ENCODE measurements around the gene PROSER2.
"Not testable (repeated sequence)": the region's sequence is repeated elsewhere in the genome, so short reads cannot be mapped to it uniquely, and the experiment has no call there.

Gene PROSER2

DNA sequence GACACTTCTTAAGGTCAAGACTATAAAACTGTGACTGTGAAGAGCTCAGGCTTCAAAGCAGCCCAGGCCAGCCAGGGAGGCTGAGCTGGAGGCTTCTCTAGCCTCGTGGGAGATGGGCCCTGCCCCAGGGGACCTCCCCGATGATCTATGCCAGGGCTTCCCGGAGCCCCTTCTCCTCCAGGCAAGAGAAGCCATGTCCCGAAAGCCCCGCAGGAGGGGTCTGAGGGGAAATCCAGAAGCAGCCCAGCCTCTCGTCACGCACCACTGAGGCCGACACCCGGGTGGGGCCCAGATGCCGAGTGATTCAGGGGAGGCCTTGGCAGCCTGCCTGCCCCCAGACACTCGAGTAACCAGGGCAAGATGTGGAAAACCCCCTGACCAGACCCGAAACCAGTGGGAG, 63.7 kb downstream of the PROSER2 start:
- no peak for DNase-seq

DNA sequence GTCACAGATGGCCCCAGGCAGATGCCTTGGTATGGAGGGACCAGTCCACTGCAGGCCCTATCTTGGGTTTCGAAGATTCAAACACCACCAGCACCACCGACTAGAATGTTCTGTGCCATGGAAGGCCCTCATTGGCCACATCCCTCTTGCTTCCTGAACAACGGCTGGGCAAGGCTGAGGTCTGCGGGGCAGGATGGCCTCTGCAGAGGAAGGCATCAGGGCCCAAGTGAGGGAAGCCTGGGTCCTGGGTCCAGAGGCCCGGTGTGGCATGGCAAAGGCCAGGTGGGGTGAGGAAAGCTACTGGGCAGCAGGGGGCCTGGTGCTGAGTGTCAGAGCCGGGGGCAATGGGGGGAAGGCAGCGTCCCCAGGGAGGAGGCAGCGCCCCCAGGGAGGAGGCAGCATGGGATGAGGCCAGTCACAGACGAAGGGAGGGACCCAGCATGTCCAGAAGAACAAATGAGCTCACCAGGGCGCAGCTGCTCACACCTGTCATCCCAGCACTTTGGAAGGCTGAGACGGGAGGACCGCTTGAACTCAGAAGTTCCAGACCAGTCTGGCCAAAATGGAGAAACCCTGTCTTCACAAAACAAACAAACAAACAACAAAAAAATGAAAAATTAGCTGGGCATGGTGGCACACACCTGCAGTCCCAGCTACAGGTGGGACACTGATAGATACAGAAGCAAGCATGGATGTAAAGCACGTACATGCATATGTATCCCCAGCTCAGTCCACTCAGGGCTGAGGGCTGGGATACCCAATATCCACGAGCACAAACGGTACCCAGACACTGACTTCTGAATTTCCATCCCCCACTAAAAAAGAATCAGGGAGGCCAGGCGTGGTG, 64.4 kb downstream of the PROSER2 start:
- no peak for DNase-seq

DNA sequence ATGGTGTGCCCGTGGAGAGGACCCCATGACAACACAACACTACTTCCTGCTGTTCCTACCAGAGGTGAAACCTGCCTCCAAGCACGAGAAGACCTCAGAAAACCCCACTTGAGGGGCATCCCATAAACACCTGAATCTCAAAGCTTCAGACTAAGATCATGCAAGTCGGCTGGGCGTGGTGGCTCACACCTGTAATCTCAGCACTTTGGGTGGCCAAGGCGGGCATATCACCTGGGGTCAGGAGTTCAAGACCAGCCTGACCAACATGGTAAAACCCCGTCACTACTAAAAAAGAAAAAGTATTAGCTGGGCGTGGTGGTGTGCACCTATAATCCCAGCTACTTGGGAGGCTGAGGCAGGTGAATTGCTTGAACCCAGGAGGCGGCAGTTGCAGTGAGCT, 66.1 kb downstream of the PROSER2 start:
- DNase-seq, result not testable (repeated sequence)

DNA sequence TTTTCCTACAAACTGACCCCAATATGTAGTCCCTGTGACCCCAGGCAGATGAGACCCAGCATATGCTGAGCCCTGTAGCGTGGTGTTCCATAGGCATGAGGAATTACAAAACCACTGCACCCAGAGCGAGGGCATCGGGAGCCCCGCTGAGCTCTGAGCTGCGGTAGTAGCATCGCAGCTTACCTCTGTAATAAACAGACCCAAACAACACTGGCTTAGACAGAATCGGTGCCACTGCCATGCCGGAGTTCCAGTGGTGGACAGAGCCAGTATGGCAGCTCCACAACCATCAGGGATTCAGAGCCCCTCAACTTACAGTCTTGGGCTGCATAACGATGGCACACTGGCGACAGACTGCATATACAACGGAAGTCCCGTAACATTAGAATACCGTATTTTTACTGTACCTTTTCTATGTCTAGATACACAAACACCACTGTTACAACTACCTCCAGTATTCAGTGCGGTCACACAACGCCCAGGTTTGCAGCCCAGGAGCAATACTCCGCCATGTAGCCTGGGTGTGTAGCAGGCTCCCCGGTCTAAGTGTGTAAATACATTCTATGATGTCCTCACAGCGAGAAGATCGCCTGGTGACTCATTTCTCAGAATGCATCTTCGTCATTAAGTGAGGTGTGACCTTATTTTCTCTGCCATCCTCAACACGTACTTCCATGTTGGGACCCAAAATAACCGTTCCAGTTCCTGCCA, 68.8 kb downstream of the PROSER2 start:
- no peak for DNase-seq

DNA sequence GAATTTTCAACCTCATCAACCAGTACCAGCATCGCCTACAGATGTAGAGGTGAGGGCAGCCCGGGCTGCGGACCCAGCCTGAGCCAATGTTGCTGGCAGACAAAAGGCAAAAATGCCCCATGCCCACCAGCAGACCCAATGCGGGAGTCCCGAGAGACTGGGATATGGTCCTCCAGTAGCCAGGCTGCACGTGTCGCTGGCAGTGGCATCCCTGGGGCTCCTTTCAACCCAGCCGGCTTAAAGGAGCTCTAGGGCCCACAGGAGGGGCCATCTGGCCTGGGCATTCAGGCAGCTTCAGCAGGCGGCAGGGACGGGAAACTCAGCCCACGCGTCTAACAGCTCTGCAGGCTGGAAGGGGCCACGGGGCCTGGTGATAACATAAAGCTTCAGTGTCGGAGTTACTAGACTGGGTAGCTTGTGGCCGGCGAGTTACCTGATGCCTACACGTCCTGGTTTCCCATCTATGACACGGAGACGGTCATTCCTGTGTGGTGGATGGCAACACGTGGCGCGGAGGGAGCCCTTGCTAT, 70.7 kb downstream of the PROSER2 start:
- no peak for DNase-seq

DNA sequence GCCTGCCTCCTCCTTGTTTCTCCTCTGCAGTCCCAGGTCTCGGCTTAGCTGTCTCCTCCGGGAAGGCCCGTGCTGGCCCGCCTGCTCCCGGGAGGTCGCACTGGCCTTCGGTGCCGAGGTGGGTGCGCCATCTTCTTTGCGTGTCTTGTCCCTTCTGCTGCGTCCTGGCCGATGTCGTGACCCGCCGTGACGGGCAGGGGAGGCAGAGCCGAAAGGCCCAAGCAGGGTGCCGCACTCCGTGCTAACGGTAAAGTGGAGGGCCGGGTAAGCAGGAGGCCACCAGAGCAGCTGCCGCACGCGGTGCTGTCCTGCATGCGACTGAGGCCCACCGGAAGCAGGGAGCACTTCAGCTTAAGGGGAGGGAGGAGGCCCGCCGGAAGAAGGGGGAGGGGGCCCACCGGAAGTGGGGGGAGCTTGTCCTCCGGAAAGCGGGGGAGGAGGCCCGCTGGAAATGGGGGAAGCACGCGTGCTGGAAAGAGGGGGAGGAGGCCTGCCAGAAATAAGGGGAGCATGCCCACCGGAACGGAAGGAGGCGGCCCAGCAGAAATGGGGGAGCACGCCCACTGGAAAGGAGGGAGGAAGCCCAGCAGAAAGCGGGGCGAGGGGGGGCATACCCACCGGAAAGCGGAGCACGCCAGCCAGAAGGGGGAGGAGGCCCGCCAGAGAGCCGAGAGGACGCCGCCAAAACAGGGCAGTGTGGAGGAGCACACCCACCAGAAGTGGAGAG, 71.4 kb downstream of the PROSER2 start:
- no peak for DNase-seq

DNA sequence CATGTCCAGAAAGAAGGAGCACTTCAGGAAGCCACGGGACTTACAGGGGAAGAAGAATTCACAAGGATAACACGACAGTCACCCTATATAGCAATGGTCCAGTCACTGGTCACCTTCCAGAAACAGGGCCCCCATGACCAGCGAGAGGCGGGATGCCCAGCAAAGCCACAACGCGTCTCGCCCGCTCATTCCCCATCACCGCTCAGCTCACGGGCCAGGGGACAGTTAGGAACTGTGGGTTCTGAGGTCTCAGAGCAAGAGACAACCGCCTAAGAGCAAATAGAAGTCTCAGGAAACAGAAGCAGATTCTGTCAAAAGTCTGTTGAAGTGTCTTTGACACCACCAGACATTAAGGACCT, 71.9 kb downstream of the PROSER2 start:
- no peak for DNase-seq

DNA sequence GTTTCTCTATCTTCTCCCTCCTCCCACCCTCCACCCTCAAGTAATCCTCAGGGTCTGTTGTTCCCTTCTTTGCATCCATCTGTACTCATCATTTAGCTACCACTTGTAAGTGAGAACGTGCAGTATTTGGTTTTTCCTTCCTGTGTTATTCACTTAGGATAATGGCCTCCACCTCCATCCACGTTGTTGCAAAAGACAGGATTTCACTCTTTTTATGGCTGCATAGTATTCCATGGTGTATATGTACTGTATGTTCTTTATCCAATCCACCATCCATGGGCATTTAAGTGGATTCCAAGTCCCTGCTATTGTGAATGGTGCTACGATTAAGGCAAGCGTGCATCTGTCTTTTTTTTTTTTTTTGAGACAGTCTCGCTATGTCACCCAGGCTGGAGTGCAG, 72.4 kb downstream of the PROSER2 start:
- DNase-seq, result no peak

DNA sequence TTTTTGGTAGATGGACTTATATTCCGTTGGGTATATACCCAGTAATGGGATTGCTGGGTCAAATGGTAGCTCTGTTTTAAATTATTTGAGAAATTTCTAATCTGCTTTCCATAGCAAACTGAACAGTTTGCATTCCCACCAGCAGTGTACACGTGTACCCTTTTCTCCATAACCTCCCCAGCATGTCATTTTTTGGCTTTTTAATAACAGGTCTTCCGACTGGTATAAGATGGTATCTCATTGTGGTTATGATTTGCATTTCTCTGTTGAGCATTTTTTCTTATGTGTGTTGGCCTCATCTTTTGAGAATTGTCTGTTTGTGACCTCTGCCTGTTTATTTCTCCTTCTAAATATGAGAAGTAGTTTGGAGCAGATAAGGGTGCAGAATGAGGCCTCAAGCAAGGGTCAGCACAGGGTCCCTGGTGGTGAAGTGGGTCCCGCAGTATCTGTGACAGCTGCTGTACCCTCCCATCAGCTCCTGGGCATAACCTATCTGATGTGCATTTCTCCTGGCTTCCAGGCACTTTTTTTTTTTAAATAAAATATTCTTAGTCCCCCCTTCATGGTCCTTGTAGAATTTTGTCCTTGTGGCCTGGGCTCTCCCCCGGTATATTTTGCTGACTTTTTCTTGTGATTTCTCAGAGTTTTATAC, 73.5 kb downstream of the PROSER2 start:
- no peak for DNase-seq

DNA sequence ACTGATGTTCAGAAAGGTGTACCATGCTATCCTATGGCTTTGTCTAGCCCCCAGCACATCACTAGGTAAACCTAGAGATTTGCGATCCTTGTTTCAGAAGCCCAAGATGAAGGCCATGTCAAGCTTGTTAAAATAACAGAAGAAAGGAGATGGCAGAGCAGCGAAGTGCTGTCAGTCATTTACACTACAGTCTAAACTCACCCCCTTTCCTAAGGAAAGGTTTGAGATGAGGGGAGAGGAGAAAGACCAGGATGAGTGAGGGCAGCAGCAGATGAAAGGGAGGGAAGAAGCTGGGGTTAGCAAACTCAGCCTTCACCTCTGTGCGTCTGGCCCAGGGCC, 74.8 kb downstream of the PROSER2 start:
- DNase-seq, result no peak

DNA sequence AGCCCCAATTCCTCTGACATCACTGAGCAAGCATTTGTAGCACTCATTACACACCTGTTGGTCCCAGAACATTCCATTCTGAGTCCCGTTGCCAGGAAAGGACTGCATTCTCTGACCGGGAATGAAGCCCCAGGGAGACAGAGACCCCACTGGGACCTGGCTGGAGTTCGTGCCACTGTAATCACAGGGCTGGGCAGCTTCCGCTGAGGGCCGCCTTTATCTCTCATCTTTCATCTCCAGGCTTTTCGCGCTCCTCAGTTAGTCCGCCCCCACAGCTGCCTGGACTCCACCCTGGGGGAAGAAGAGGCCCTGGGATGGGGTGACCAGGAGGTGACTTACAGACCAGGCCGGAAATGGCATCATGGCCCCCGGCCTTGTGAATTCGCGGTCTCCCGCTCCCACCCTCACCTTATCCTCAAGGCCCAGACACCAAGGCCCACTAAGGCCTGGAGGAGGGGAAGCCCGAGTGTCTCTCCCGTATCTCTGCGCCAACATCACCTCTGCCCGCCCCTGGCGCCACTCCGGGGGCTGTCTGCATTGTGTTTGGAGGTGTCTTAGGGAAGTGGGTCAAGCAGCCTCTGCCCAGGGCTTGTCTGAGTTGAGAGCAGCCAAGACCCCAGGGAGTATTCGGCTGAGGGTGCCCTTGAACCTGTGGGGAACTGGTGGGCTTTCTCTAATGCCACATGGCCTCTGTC, 75.4 kb downstream of the PROSER2 start:
- DNase-seq, result no peak

DNA sequence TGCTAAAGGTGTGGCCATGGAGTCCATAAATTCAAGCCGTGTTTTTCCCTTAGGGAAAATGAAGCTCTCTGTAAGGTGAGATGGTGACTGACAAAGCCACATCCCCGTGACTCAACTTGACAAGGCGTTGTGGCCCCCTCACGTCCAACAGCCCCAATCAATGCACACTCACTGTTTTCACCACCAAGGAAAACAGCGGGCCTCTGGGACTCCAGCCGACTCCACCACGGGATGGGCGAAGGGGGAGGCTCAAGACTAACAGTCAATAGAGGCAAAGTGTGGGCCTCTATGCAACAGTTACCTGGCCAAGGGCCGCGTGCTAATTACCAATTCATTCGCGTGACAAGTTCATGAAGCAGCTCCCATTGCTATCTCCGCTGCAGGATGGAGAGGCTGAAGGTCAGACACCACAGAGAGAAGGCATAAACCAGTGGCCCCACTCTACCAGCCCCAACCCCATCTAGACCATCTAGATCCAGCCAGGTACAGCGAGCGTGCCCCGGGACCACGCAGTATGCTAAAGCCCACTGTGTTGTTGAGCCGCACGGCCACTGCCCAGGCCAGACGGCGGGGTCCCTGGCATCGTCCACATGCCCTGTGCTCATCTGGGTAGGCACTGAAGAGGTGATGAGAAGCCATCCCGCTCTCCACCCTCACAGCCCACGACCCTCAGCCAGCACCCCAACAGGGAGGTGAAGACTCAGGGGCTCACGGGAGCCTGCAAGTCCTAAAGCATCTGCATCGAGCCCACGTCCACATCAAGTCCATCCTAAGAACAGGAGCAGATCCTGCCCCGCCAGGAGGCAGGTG, 76.1 kb downstream of the PROSER2 start:
- DNase-seq, result no peak

DNA sequence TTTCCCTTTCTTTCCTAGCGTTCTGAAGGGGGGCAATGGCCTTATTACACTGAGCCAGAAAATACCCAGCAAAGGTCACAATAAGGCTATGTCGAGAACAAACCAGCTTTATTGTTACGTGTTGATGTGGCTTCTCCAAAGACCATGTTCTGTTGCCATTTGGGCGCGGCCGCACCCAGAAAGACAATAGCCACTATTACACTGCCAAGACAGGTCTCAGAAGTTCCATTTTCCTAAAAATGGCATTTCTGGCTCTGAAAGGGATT, 77.8 kb downstream of the PROSER2 start:
- no peak for DNase-seq

DNA sequence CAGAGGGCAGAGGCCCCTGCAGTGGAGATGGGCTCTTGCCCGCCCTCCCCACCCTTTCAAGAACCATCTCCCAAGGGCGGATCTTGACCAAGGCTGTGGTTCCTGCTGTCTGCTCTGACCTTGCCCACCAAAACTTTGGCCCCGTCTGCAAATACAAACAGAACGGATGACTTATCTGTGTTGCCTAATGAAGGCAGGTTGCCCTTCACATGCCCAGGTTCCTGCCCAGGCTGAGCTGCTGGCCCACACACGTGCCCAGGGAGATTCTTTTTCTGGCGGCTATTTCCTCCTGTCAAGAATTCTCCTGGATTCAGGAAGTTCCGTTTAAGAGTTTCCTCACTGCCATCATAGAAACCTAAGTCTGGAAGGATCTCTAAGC, 78.3 kb downstream of the PROSER2 start:
- no peak for DNase-seq

DNA sequence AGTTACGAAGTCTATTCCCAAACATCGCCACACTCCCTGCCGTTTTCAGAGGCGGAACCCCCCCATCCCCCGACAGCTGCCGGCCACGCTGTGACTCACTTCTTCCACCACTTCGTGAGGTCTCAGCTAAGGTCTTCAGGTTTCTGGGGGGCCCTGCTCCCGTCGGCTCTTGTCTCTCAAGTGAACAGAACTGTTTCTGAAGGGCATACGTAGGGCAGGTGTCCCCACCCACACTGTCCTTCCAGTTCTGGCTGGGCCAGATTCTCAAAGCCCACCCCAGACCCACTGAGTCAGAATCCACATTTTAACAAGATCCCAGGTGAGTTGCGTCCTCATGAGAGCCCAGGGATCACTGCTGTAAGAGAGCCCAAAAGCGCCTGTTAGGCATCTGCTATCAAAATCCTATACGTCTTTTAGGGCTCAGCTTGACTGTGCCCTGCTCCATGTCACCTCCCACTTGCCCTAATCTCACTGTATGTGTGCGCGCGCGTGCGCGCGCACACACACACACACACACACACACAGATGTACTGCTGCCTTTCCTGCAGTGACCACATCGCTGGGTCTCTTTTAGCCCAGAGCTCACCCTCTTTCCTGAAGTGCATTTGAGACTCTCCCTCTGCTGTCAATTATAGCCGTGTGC, 78.8 kb downstream of the PROSER2 start:
- no peak for DNase-seq

DNA sequence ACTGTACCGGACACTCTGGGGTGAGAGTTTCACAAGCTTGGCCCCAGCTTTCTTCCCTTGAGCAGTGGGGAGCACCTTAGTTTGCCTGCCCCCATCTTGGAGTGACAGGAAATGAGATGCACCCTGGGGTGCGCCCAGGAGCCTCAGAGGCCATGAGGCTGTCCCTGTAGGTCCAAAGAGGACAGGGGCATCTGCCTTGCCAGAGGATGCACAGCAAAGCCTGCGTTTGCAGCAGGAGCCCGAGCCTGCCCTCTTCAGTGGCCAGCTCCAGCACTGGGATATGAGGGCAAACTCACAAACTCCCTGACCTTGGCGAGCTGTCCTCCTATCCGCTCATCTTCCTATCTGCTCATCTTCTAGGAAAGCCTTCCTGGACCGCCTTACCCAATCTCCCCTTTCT, 79.5 kb downstream of the PROSER2 start:
- DNase-seq, result no peak

DNA sequence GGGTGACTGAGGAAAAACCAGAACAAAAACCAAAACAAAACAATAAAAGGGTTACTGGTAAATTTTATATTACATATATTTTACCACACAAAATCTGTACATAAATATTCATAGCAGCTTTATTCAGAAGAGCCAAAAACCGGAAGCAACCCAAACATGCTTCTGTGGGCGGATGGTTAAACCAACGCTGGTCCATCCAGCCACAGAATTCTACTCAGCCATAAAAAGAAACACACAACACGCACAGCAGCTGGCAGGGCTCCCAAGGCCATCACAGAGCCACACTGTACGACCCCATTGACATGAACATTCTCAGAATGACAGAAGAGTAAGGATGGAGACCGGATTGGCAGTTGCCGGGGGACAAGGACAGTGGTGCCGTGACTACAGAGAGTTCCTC, 83.6 kb downstream of the PROSER2 start:
- no peak for DNase-seq

DNA sequence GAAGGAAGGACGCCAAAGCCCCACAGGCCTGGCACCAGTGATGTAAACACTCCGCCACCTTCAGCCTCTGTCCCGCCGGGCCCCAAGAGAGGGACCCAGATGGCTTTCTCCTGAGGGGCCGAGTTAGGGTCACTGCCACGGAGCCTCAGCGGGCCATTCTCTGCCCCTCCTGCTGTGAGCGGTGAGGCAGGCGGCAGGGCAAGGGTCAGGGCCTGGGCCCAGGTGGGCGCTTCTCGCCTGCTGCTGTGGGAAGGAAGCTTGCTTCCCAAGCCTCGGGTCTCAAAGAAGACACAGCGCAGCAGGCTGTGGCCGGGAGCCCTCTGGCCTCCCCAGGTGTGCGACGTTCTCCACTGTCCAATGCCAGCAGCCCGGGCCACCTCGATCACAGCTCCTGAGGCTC, 84.8 kb downstream of the PROSER2 start:
- DNase-seq, result no peak

DNA sequence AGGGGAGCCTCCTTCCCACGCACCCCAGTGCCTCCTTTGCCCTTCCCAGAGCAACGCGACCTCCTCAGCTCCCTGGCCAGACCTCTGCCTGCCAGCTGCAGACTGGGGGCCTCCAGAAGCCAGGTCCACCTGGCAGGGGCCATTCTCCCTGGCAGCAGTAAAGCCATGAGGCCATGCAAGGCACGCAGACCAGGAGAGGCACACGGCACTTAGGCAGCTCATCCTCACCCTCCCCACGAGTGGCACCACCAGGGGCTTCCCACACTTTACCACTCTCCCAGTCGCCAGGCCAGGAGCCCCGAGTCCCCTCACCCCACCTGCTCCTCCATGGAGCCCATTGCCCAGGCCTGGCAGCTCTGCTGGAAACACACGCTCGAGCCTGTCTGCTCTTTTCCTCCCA, 85.4 kb downstream of the PROSER2 start:
- DNase-seq, result no peak

DNA sequence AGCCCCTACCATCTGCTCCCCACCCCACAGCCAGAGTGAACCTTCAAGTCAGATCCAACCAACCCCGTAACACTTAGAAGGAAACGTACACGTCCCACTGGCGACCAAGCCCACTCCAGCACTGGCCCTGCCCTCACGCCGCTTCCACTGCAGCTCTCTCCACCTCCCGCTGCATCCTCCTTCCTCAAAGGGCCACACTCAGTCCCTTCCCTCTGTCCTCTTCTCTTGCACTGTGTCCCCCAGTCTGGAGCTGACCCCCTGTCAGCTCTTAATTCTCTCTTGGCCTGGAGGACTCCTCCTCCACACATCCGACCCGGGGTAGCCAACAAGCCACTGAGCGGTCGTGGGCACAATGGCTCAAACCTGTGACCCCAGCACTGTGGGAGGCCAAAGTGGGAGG, 85.8 kb downstream of the PROSER2 start:
- no peak for DNase-seq

DNA sequence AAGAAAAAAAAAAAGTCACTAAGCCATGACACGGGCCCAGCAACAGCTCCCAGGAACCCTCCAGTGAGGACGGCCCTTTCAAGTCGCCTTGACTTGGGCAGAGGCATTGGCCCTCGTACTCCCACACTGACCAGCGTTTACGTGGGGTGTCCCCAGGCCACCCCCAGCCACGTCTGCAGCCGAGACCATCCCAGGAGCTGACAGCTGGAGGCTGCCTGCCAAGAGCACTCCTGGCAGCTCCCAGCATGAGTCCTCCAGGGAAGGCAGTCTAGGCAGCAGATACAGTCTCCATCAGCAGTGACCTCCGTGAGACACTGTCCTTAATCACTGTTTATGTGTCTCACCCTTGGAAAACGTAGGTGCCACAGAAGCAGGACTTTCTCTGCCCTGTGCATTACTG, 86.5 kb downstream of the PROSER2 start:
- DNase-seq, result no peak

DNA sequence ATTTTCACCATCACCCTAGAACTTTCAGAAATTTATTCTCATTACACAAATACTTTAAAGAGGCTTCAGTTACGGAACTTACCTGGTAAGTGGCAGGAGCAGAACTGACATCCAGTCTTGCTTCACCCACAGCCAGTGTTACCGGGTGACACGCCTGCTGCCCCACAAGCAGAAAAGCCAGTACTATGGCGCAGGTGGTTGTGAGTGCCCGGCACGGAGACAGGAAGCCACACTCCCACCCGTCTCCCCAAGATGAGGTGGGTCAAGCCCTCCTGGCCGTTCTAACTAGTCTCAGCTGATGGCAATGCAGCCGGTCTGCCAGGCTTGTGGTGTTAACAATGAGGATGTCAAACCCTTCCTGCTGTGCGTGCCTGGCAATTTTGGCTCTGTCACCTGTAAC, 86.9 kb downstream of the PROSER2 start:
- DNase-seq, result no peak
